GM23338 (cell line): Measurements from ENCODE around the gene BFSP2. TPM values are rescaled to one million over a fixed set of nuclear protein-coding genes. Genes with fewer than 3 reads are reported as not detected.

Source experiments
- ATAC-seq: fragments of 200-7000 bp; cut with Tn5 transposase; 3 replicates; pipeline ENCODE4 v1.9.1; 2020
- DNase-seq: peaks from one replicate; pipeline ENCODE4 v3.0.0-alpha.2; 2015; ENCODE audit warnings: low spot score
- H2AFZ ChIP-seq: fragments of 200-600 bp; sonication (generic); 2 replicates; pipeline ENCODE4 v1.8.0; 2016; ENCODE audit warnings: antibody characterized with exemption, mild to moderate bottlenecking, moderate library complexity
- H3F3A ChIP-seq: fragments of 200-600 bp; sonication (generic); replicated peaks from 2 replicates; pipeline ENCODE4 v1.8.0; 2017; ENCODE audit warnings: antibody characterized with exemption, mixed run types, low read depth
- H3K27ac ChIP-seq: fragments of 200-600 bp; sonication (generic); 2 replicates; pipeline ENCODE4 v1.6.1; 2016; ENCODE audit warnings: low read depth
- H3K27me3 ChIP-seq: fragments of 200-600 bp; sonication (generic); 2 replicates; pipeline ENCODE4 v1.8.0; 2016; ENCODE audit warnings: mild to moderate bottlenecking, mixed run types, moderate library complexity; ENCODE audit not compliant: insufficient read depth
- H3K36me3 ChIP-seq: fragments of 200-600 bp; sonication (generic); 2 replicates; pipeline ENCODE4 v1.8.0; 2016; ENCODE audit warnings: mild to moderate bottlenecking; ENCODE audit not compliant: insufficient read depth
- H3K4me1 ChIP-seq: fragments of 200-600 bp; sonication (generic); 2 replicates; pipeline ENCODE4 v1.8.0; 2016; ENCODE audit warnings: mild to moderate bottlenecking, moderate library complexity; ENCODE audit not compliant: insufficient read depth
- H3K4me2 ChIP-seq: fragments of 200-600 bp; sonication (generic); 2 replicates; pipeline ENCODE4 v1.7.1; 2017; ENCODE audit warnings: mixed run types
- H3K4me3 ChIP-seq: fragments of 200-600 bp; sonication (generic); 2 replicates; pipeline ENCODE4 v1.6.1; 2016; ENCODE audit warnings: mixed run types
- H3K79me2 ChIP-seq: fragments of 200-600 bp; sonication (generic); replicated peaks from 2 replicates; pipeline ENCODE4 v1.8.0; 2017; ENCODE audit warnings: mild to moderate bottlenecking; ENCODE audit not compliant: insufficient read depth
- H3K9me2 ChIP-seq: fragments of 200-600 bp; sonication (generic); 2 replicates; pipeline ENCODE4 v1.8.0; 2017; ENCODE audit not compliant: insufficient read depth
- H4K20me1 ChIP-seq: fragments of 200-600 bp; sonication (generic); replicated peaks from 2 replicates; pipeline ENCODE4 v1.8.0; 2017; ENCODE audit warnings: mild to moderate bottlenecking; ENCODE audit not compliant: insufficient read depth
- H3K27ac Mint-ChIP-seq: 2 replicates; pipeline ENCODE4 v1.8.0; 2020; ENCODE audit warnings: inconsistent platforms, mild to moderate bottlenecking, moderate library complexity, mixed read lengths
- H3K27me3 Mint-ChIP-seq: 3 replicates; pipeline ENCODE4 v1.8.0; 2022; ENCODE audit warnings: low read depth, mild to moderate bottlenecking, moderate library complexity, mixed read lengths, inconsistent platforms; ENCODE audit not compliant: insufficient read depth, poor library complexity
- H3K36me3 Mint-ChIP-seq: 3 replicates; pipeline ENCODE4 v1.8.0; 2021; ENCODE audit warnings: low read depth, mild to moderate bottlenecking, inconsistent platforms, moderate library complexity, mixed read lengths
- H3K4me1 Mint-ChIP-seq: 3 replicates; pipeline ENCODE4 v1.8.0; 2020; ENCODE audit warnings: mild to moderate bottlenecking, inconsistent platforms, mixed read lengths
- H3K4me3 Mint-ChIP-seq: 3 replicates; pipeline ENCODE4 v1.8.0; 2021; ENCODE audit warnings: moderate library complexity, mild to moderate bottlenecking, inconsistent platforms, mixed read lengths
- H3K9me3 Mint-ChIP-seq: 3 replicates; pipeline ENCODE4 v1.8.0; 2020; ENCODE audit warnings: moderate library complexity, mild to moderate bottlenecking, inconsistent platforms, mixed read lengths
- CREB1 ChIP-seq: fragments of 250-450 bp; sonication (Bioruptor Pico); IDR thresholded peaks from 2 replicates; pipeline ENCODE4 v1.5.0; 2020; ENCODE audit warnings: low read depth, mild to moderate bottlenecking, moderate library complexity
- CTCF ChIP-seq, 2 experiments: fragments of 200-600 bp in 1 of 2; sonication (generic) in 1 of 2; conservative IDR thresholded peaks; 2 replicates each; pipeline versions ENCODE4 v1.5.1 to v1.6.1; 2016 to 2017; ENCODE audit warnings: antibody characterized with exemption in 2 of 2, low read depth in 2 of 2, mild to moderate bottlenecking in 2 of 2, moderate library complexity in 1 of 2
- ETS1 ChIP-seq: IDR thresholded peaks from 2 replicates; pipeline ENCODE4 v1.6.1; 2016; ENCODE audit warnings: antibody characterized with exemption
- EZH2phosphoT487 ChIP-seq: fragments of 200-600 bp; sonication (generic); IDR thresholded peaks from one replicate; pipeline ENCODE4 v1.8.1; 2018; ENCODE audit warnings: antibody characterized with exemption; ENCODE audit not compliant: unreplicated experiment
- JUNB ChIP-seq: IDR thresholded peaks from one replicate; pipeline ENCODE4 v1.6.1; 2016; ENCODE audit warnings: antibody characterized with exemption; ENCODE audit not compliant: unreplicated experiment
- NANOG ChIP-seq: IDR thresholded peaks from 2 replicates; pipeline ENCODE4 v1.6.1; 2016; ENCODE audit warnings: antibody characterized with exemption, borderline replicate concordance
- POLR2AphosphoS5 ChIP-seq: IDR thresholded peaks from 2 replicates; pipeline ENCODE4 v1.6.1; 2016; ENCODE audit warnings: antibody characterized with exemption, low read depth
- REST ChIP-seq: IDR thresholded peaks from one replicate; pipeline ENCODE4 v1.6.1; 2018; ENCODE audit warnings: antibody characterized with exemption; ENCODE audit not compliant: unreplicated experiment
- STAT1 ChIP-seq: IDR thresholded peaks from one replicate; pipeline ENCODE4 v1.6.1; 2016; ENCODE audit warnings: antibody characterized with exemption; ENCODE audit not compliant: unreplicated experiment
- ZNF331 ChIP-seq: fragments of 250-450 bp; sonication (Bioruptor Pico); IDR thresholded peaks from 2 replicates; pipeline ENCODE4 v1.5.0; 2020; ENCODE audit warnings: low read depth, mild to moderate bottlenecking, moderate library complexity
- ZNF462 ChIP-seq: fragments of 250-450 bp; sonication (Bioruptor Pico); IDR thresholded peaks from 2 replicates; pipeline ENCODE4 v1.5.0; 2020; ENCODE audit warnings: mild to moderate bottlenecking, moderate library complexity
- polyA plus RNA-seq: library from polyadenylated mRNA; unstranded; fragments of >200 nt; fragmentation: Nextera tagmentation; extraction: Ambion mirVana; gene quantifications from 2 replicates; pipeline ENCODE4 v1.2.1, GENCODE V29; 2016
- total RNA-seq: library from RNA; depleted of rRNA; stranded (reverse); fragments of >200 nt; shearing (Covaris generic); gene quantifications from 2 replicates; pipeline ENCODE4 v1.2.3, GENCODE V29; 2014

BFSP2 gene
- total and polyA plus RNA-seq, 2 experiments from 2014 or later = not detected

- no peak for TF ChIP-seq CTCF (conservative IDR thresholded peaks at IDR 0.05; ENCODE audit: low read depth in 2 of 2)
- no peak for TF ChIP-seq JUNB
Measured at GRCh38 chr3:133440652-133441051, 40.8 kb downstream of the BFSP2 start (continued).

GRCh38 chr3:133441867-133442270 is 42.0 kb downstream of the BFSP2 start:
- ATAC-seq = no peak
- H3K27me3 Mint-ChIP-seq = peaks cover 1% of the 10 kb centered on the region
- H2AFZ ChIP-seq = no peak overlapping the region
- H3K4me2 ChIP-seq = no peak overlapping the region
- no peaks in the 10 kb centered on the region for H3K4me1 ChIP-seq
- H3K36me3 Mint-ChIP-seq = no peaks in the 10 kb centered on the region
- H3K36me3 ChIP-seq = no peaks in the 10 kb centered on the region
- H4K20me1 ChIP-seq = no peaks in the 10 kb centered on the region
- H3K4me3 Mint-ChIP-seq = no peak overlapping the region
- no peak overlapping the region for H3K4me3 ChIP-seq
- H3K9me2 ChIP-seq = no peaks in the 10 kb centered on the region
- no peak overlapping the region for H3K27ac Mint-ChIP-seq
- DNase-seq = no peak
- H3K9me3 Mint-ChIP-seq = peaks cover 4% of the 10 kb centered on the region; the same call in 2 of the 3 replicates
- no peaks in the 10 kb centered on the region for H3F3A ChIP-seq
- no peaks in the 10 kb centered on the region for H3K79me2 ChIP-seq
- no peaks in the 10 kb centered on the region for H3K27me3 ChIP-seq
- no peaks in the 10 kb centered on the region for H3K4me1 Mint-ChIP-seq
- no peak overlapping the region for H3K27ac ChIP-seq
- no peak for TF ChIP-seq EZH2phosphoT487
- TF ChIP-seq ZNF462 (CRISPR knock-in tag) = no peak
- no peak for TF ChIP-seq NANOG
- TF ChIP-seq POLR2AphosphoS5 = no peak
- TF ChIP-seq REST = no peak
- TF ChIP-seq CTCF (conservative IDR thresholded peaks at IDR 0.05; ENCODE audit: low read depth in 2 of 2) = no peak
- no peak for TF ChIP-seq ETS1
- no peak for TF ChIP-seq CREB1
- no peak for TF ChIP-seq ZNF331 (CRISPR knock-in tag)
- TF ChIP-seq STAT1 = no peak
